Stimulated activated CD4-positive, alpha-beta T cell treated with anti-CD3 and anti-CD28 coated beads, Interleukin-15, amount 100 ng/mL, for 24 hours (primary cell): ENCODE results near the gene EPHA2.

ENCODE experiments used
- DNase-seq: peaks from one replicate; pipeline ENCODE4 v3.0.0-alpha.2; 2020

EPHA2 gene

DNA sequence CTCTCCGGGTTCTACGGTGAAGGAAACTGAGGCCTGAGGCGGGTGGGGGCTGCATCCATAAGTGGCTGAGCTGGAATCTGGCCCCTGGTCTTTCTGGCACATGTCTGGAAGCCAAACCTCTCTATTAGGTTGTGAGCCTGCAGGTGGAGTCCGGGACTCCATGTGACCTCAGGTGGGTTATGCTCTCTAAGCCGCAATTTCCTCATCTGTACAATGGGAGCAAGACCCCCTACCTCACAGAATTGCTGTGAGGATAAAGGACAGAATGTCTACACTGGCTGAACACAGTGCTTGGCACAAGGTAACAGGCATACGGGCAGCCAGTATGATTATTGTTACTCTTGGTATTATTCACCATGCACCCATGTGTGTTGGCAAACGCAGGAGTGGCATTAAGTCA lies 6.7 kb downstream of the EPHA2 start:
- no peak for DNase-seq

GRCh38 chr1:16148329-16149092 lies 7.4 kb downstream of the EPHA2 start:
- DNase-seq: no peak

- no peak for DNase-seq
These were observed 8.5 kb downstream of the EPHA2 start for GRCh38 chr1:16147156-16147926.

DNA sequence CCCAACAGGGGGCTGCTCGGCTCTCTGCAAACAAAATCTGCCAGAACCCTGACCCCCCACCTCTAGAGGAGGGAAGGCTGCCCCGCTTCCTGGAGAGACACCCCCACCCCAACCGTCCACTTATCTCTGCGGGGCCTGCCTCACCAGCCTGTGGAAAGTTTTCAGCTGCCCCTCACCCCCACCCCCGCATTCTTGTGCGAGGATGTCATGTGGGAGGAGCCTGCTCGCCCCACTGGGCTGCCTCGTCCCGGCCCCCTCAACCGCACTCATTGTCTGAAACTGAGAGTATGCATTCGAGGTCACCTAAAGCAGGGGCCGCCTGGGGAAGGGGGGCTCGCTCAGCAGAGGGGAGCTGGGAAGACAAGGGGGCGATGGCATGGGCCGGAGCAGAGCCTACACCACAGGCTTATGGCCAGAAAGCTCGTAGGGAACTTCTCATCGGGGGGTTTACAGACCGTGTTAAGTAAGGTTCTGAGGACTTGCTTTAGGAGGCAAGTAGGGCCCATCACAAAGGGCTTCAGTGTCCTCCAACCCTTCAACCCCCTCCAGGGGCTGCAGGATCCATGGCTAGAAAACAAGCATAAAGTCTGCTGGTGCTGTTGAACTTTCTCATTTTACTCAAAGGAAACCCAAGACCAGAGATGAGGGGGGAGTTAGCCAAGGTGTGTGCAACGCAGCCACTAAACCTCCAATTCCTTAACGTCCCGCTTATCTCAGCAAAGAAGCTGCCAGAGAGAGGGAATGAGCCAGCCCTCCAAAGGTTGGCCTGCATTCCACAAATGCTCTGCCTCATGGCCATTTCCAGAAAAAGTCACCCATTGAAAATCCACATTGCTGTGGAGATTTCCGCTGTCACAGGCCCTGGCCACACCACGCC lies 9.4 kb downstream of the EPHA2 start:
- DNase-seq: no peak

GRCh38 chr1:16145662-16146278 lies 10.1 kb downstream of the EPHA2 start:
- DNase-seq: no peak

GRCh38 chr1:16145030-16145661 lies 10.7 kb downstream of the EPHA2 start:
- DNase-seq: no peak

DNA sequence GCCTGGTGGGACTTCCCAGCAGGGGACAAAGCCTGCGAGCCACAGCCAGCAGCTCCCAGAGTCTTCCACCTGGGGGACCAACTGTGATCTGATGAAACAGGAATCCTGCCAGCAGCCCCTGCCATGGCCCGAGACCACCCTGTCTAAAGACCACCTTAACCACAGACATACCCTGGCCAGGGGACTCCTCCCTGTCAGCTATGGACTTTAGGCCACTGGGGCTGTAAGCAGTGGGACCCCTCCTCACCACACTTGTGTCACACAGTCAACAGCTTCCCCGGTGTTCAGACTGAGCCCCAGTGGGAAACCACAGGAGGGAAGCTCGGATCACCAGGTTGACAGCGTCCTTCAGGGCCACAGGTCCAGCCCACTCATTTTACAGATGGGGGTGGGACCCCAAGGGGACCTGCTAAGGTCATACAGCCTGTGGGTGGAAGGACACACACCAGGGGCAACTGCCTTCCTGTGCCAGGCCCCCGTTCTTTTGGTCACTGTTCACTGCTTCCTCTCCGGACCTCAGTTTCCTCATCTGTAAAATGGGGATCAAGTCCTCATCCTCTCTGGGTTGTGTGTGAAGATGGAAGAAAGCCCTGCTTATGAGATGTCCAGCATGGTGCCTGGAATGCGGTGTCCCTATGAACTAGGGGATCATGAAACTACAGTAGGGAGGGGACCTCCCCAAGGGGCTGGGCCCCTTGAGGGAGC lies 11.4 kb downstream of the EPHA2 start:
- no peak for DNase-seq

DNA sequence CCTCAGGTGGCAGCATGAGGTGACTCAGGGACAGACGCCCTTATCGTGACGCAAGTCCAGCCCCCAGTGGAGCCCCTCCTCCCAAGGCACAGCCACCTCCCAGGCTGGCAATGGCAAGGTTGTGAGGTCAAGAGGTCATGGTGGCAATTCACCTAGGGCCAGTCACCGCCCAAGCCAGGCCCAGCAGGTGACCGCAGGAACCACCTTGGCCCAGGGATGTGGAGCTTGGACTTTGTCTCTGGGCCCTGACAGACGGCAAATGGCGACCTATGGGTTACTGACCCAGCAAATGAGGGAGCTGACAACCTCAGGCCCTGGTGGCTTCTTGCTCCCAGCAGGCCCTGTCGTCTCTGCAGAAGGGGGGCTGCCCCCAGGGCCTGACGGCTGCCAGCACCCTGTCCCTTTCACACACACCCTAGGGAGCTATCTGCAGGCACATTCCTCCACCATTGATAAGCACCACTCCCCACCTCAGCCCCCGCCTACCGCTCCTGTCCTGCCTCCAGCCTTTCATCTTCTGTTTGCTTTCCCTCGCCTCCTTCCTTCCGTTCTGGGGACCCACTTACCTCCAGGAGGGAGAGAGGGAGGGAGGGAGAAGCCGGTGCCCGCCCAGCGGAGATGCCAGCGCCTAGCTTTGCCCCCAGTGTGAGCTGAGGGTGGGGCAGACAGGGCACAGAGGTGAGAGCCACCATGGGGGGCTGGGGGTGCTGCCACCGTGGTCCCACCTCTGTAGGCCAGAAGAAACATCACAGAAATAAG lies 12.1 kb downstream of the EPHA2 start:
- no peak for DNase-seq

DNA sequence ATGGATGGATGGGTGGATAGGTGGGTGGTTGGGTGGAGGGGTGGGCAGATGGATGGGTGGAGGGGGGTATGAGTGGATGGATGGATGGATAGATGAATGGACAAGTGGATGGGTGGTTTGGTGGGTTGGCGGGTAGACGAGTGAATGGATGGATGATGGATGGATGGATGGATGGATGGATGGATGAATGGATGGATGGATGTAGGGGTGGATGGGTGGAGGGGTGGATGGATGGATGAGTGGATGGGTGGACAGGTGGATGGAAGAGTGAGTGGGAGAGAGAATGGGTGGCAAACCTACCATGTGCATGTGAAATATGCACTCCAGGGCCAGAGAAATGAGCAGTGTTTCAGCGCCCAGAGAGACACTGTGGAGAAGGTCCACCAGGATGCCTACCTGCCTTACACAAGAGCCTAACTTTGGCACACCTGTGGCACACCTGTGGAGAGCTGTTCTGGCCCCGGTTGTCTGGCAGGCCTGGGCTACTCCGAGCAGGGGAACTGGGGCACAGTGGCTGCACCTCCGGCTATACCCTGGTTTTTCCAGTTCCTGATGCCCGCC lies 12.8 kb downstream of the EPHA2 start:
- DNase-seq: no peak

- DNase-seq: no peak
These were observed 13.4 kb downstream of the EPHA2 start for GRCh38 chr1:16142383-16142995.

GRCh38 chr1:16141573-16142336 lies 14.1 kb downstream of the EPHA2 start:
- DNase-seq: no peak

DNA sequence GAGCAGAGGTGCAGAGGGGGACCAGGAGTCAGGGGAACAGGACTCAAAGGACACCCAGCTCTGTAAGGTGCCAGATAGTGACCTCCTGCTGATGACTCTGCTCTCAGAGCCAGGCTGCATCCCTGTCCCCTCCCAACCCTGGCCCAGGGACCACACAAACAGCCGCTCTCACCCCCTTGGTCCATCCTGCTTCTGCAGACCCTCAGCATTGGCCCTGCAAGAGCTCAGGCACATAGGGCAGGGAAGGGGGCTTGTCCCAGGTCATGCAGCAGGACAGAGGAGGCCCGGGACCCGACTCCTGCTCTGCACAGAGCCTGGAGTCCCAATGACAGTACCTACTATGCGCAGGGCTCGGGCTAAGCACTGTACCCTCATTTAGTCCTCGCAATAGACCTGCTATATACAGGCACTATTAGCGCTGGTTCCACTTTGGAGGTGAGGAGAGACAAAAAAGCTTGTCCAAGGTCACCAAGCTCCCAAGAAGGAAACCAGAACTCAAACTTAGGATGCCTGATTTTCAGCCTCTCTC lies 15.7 kb downstream of the EPHA2 start:
- no peak for DNase-seq

GRCh38 chr1:16139473-16139962 lies 16.4 kb downstream of the EPHA2 start:
- DNase-seq: peak; percentile 30

- no peak for DNase-seq
These were observed 17.1 kb downstream of the EPHA2 start for GRCh38 chr1:16138772-16139221.

GRCh38 chr1:16137890-16138467 lies 17.9 kb downstream of the EPHA2 start:
- no peak for DNase-seq

GRCh38 chr1:16135501-16135900 lies 20.4 kb downstream of the EPHA2 start:
- no peak for DNase-seq

DNA sequence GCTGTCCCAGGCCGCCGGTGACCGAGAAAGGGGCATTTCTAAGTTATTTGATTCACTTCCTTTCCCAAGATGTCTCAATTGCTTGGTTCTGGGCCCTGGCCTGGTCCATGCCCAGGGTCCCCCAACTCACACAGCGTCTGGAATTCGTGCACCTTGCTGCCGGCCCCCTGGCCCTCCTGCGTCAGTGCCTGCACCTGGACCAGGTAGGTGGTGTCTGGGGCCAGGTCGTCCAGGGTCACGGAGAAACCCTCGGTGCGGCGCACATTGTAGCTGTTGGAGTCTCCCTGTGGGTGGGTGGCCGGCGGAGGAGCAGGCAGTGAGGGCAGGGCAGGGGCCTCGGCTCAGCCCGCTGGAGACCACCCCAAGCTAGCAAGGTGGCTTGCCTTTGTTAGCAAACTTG lies 21.0 kb downstream of the EPHA2 start:
- DNase-seq: no peak

GRCh38 chr1:16134066-16134801 lies 21.6 kb downstream of the EPHA2 start:
- DNase-seq: no peak
